ENCODE measurements around the gene MOGAT1. TPM values are rescaled to one million over a fixed set of nuclear protein-coding genes. Genes with fewer than 3 reads are reported as not detected.

Gene MOGAT1
- polyA plus RNA-seq, 1 of the 3 experiments (the other 2 are of a cell fraction) = not detected

GRCh38 chr2:222711315-222711940 is 40.0 kb downstream of the MOGAT1 start:
- Histone ChIP-seq H2AFZ (ENCODE audit: low read depth) (no peak overlapping the region), H3K27ac (ENCODE audit: low read depth in 2 of 2, low read length in 1 of 2) (no peak overlapping the region), H3K9me3 (no peaks in the 10 kb centered on the region), H3K36me3 (replicated peaks in 1 of 2; ENCODE audit: control insufficient read depth in 1 of 2, insufficient read depth in 2 of 2, low read length in 1 of 2) (no peaks in the 10 kb centered on the region), H3K9ac (no peak overlapping the region), H3K4me3 (ENCODE audit: low read depth in 2 of 2, low read length in 1 of 2) (no peak overlapping the region), H3K79me2 (ENCODE audit: insufficient read depth) (no peaks in the 10 kb centered on the region), H4K20me1 (ENCODE audit: insufficient read depth) (no peaks in the 10 kb centered on the region), H3F3A (replicated peaks; ENCODE audit: insufficient read depth) (no peaks in the 10 kb centered on the region), H3K4me1 (ENCODE audit: control insufficient read depth in 1 of 2, insufficient read depth in 2 of 2, low read depth in 1 of 2, low read length in 1 of 2) (peaks cover 3 to 6% of the 10 kb centered on the region in 2 experiments; a peak in 2 of 4 replicates), H3K4me2 (no peak overlapping the region), H3K9me2 (no peaks in the 10 kb centered on the region), H3K27me3 (ENCODE audit: insufficient read depth) (no peaks in the 10 kb centered on the region)
- ChIA-PET CTCF (interaction anchor here (7.0 kb wide), 1 partner anchor 193 kb away, joined by 115 read pairs; no protein-coding TSS in a partner anchor), POLR2A (no interaction called here)
- TF ChIP-seq CTCF (IDR thresholded peaks at IDR 0.05) = no peak
- TF ChIP-seq NRF1 (IDR thresholded peaks at IDR 0.05; ENCODE audit: low read depth, low read length) = no peak
- TF ChIP-seq PBX3 (IDR thresholded peaks at IDR 0.05) = no peak
- no peak for TF ChIP-seq TCF12 (IDR thresholded peaks at IDR 0.05)
- no peak for TF ChIP-seq MAX (IDR thresholded peaks at IDR 0.05; ENCODE audit: low read depth)
- no peak for TF ChIP-seq GABPA (IDR thresholded peaks at IDR 0.05; ENCODE audit: low read depth)
- TF ChIP-seq REST (IDR thresholded peaks at IDR 0.05; ENCODE audit: low read depth, low read length) = no peak
- no peak for TF ChIP-seq RAD21 (IDR thresholded peaks at IDR 0.05; ENCODE audit: low read length)
- no peak for TF ChIP-seq EP300 (IDR thresholded peaks at IDR 0.05; ENCODE audit: borderline replicate concordance in 1 of 2, low read depth in 1 of 2, low read length in 1 of 2)
- no peak for TF ChIP-seq RCOR1 (IDR thresholded peaks at IDR 0.05; ENCODE audit: low read length)
- TF ChIP-seq TAF1 (IDR thresholded peaks at IDR 0.05; ENCODE audit: borderline replicate concordance, low read depth, low read length) = no peak
- no peak for TF ChIP-seq IRF3 (IDR thresholded peaks at IDR 0.05; ENCODE audit: low read depth, low read length)
- no peak for TF ChIP-seq USF1 (IDR thresholded peaks at IDR 0.05; ENCODE audit: borderline replicate concordance, low read depth)
- TF ChIP-seq CHD2 (IDR thresholded peaks at IDR 0.05; ENCODE audit: low read length, partially characterized antibody) = no peak
- no peak for TF ChIP-seq FOSL2 (IDR thresholded peaks at IDR 0.05; ENCODE audit: borderline replicate concordance, low read depth)
- no peak for TF ChIP-seq RFX5 (IDR thresholded peaks at IDR 0.05; ENCODE audit: low read length)
- TF ChIP-seq ELF1 (IDR thresholded peaks at IDR 0.05) = no peak
- WGBS (ENCODE audit: low lambda C conversion rate) = 91% methylated on average over 10 of the region's 10 CpGs
- no peak for DNase-seq

All from SK-N-SH (cell line).